Breast epithelium (tissue), 4 donors: Measurements from ENCODE around the gene HIP1. TPM values are rescaled to one million over a fixed set of nuclear protein-coding genes. Genes with fewer than 3 reads are reported as not detected.

ENCODE experiments used
- DNase-seq, 2 donors: peaks; one replicate each; pipeline ENCODE4 v3.0.0-alpha.2; 2019; ENCODE audit warnings: low spot score in 2 of 2
- H3K27ac ChIP-seq, 2 donors: fragments of 200-600 bp; sonication (generic) in 1 of 2; one replicate each; pipeline ENCODE4 v1.5.1; 2016 to 2019; ENCODE audit warnings: mild to moderate bottlenecking in 1 of 2
- H3K27me3 ChIP-seq, 2 donors: fragments of 200-600 bp; sonication (generic) in 1 of 2; one replicate each; pipeline versions ENCODE4 v1.5.1 to v1.6.0; 2017 to 2019; ENCODE audit warnings: control low read depth in 1 of 2, mild to moderate bottlenecking in 1 of 2
- H3K36me3 ChIP-seq: fragments of 200-600 bp; one replicate; pipeline ENCODE4 v1.5.1; 2019
- H3K4me1 ChIP-seq, 2 donors: fragments of 200-600 bp; sonication (generic); one replicate each; pipeline ENCODE4 v1.5.1; 2016 to 2019; ENCODE audit warnings: control low read depth in 1 of 2
- H3K4me3 ChIP-seq, 3 donors: fragments of 200-600 bp; sonication (generic); 1 replicate in 2 of 3; 2 replicates in 1 of 3; pipeline ENCODE4 v1.5.1; 2016 to 2019; ENCODE audit warnings: mild to moderate bottlenecking in 3 of 3, moderate library complexity in 2 of 3
- H3K9me3 ChIP-seq, 2 donors: fragments of 200-600 bp; sonication (generic) in 1 of 2; one replicate each; pipeline ENCODE4 v1.5.1; 2016 to 2019; ENCODE audit warnings: control low read depth in 1 of 2
- POLR2A ChIP-seq: fragments of 450-650 bp; IDR thresholded peaks from one replicate; pipeline ENCODE4 v1.6.1; 2016; ENCODE audit warnings: antibody characterized with exemption, mild to moderate bottlenecking, moderate library complexity
- POLR2AphosphoS5 ChIP-seq, 3 donors: sonication (generic); formaldehyde crosslinking; IDR thresholded peaks; one replicate each; pipeline ENCODE4 v1.6.1; 2017; ENCODE audit warnings: antibody characterized with exemption in 3 of 3
- intact Hi-C: fragments of 100-400 bp; cut with DNase I; formaldehyde crosslinking; loops from one replicate; pipeline ENCODE4 v1.15.1; 2023; ENCODE audit warnings: low total_unique reads
- total RNA-seq, 3 donors: library from RNA; depleted of rRNA; stranded (reverse); fragments of >200 nt; gene quantifications; one replicate each; pipeline ENCODE4 v1.1.0, GENCODE V29; 2016
- TF ChIP-seq, protein P1 (sequence below), 3 donors: fragments of 450-650 bp; IDR thresholded peaks; one replicate each; pipeline ENCODE4 v1.5.1; 2016 to 2017; ENCODE audit warnings: antibody characterized with exemption in 3 of 3, mild to moderate bottlenecking in 3 of 3, moderate library complexity in 3 of 3

The HIP1 gene
- total RNA-seq, 3 donors from 2014 or later: 20.6 to 24.6 (median 23.8) TPM

DNA sequence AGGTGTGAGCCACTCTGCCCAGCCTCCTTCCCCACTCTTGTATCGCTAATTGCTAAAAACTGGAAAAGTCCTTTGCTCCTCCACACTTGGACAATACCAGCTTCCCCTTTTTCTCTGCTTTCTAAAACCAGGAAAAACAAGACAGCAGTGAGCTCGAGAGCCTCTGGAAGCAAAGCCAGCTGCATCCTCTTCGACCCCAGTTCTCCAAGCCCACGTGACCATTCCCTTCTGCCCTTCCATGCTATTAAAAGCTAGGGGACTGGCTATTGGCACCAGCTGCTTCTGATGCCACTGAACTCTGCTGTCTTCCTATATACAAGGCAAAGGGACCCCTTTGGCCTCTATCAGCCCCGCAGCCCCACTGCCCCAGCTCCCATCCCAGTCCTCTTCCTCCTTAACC, 154.4 kb downstream of the HIP1 start:
- H3K4me1 ChIP-seq: no peaks in the 10 kb centered on the region
- TF ChIP-seq POLR2A: no peak
- TF ChIP-seq, protein P1, sequence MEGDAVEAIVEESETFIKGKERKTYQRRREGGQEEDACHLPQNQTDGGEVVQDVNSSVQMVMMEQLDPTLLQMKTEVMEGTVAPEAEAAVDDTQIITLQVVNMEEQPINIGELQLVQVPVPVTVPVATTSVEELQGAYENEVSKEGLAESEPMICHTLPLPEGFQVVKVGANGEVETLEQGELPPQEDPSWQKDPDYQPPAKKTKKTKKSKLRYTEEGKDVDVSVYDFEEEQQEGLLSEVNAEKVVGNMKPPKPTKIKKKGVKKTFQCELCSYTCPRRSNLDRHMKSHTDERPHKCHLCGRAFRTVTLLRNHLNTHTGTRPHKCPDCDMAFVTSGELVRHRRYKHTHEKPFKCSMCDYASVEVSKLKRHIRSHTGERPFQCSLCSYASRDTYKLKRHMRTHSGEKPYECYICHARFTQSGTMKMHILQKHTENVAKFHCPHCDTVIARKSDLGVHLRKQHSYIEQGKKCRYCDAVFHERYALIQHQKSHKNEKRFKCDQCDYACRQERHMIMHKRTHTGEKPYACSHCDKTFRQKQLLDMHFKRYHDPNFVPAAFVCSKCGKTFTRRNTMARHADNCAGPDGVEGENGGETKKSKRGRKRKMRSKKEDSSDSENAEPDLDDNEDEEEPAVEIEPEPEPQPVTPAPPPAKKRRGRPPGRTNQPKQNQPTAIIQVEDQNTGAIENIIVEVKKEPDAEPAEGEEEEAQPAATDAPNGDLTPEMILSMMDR (IDR thresholded peaks at IDR 0.05): no peak
- no peak for TF ChIP-seq POLR2AphosphoS5 (IDR thresholded peaks at IDR 0.05)
- no peak overlapping the region for H3K27ac ChIP-seq
- H3K4me3 ChIP-seq: no peak overlapping the region
- DNase-seq: no peak
- no peaks in the 10 kb centered on the region for H3K36me3 ChIP-seq
- no peaks in the 10 kb centered on the region for H3K27me3 ChIP-seq
- intact Hi-C loops: no loop called here
- H3K9me3 ChIP-seq: no peaks in the 10 kb centered on the region

- no peak for TF ChIP-seq POLR2AphosphoS5 (IDR thresholded peaks at IDR 0.05)
- no peak for TF ChIP-seq POLR2A
- TF ChIP-seq, protein P1 (IDR thresholded peaks at IDR 0.05): no peak
These were observed 155.5 kb downstream of the HIP1 start for GRCh38 chr7:75583255-75583654.

DNA sequence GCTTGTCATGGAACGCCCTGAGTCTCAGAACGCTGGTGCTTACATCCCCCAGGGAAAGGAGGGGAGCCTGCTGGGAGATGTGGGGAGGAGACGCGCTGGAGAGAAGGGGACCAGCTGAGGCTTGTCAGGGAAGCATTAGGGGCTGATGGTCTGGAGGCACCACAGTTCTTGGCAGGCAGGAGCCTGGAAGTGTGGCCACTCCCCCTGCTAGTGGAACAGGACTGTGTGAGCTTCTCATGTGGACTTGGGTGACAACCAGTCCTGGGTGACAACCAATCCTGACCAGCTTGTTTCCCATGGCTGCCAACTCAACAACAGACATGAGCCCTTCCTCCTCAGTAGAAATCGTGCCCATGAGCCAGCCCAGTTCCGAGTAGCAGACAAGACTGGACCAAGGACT, 158.8 kb downstream of the HIP1 start:
- intact Hi-C loops: no loop called here

More at GRCh38 chr7:75583255-75583654, 155.5 kb downstream of the HIP1 start:
- intact Hi-C loops: no loop called here
- Histone ChIP-seq H3K27me3 (no peaks in the 10 kb centered on the region), H3K9me3 (no peaks in the 10 kb centered on the region), H3K4me3 (no peak overlapping the region), H3K27ac (no peak overlapping the region), H3K36me3 (no peaks in the 10 kb centered on the region), H3K4me1 (no peaks in the 10 kb centered on the region)
- DNase-seq: no peak

GRCh38 chr7:75578081-75578480, 160.7 kb downstream of the HIP1 start:
- Histone ChIP-seq H3K36me3 (no peaks in the 10 kb centered on the region), H3K4me1 (no peaks in the 10 kb centered on the region), H3K27me3 (no peaks in the 10 kb centered on the region), H3K4me3 (no peak overlapping the region), H3K9me3 (no peaks in the 10 kb centered on the region), H3K27ac (no peak overlapping the region)
- intact Hi-C loops: no loop called here
- TF ChIP-seq, protein P1 (IDR thresholded peaks at IDR 0.05): no peak
- TF ChIP-seq POLR2A (no peak), POLR2AphosphoS5 (IDR thresholded peaks at IDR 0.05) (no peak)
- DNase-seq: no peak

More for the DNA sequence above, 158.8 kb downstream of the HIP1 start:
- no peak for DNase-seq
- Histone ChIP-seq H3K27me3 (no peaks in the 10 kb centered on the region), H3K4me3 (no peak overlapping the region), H3K36me3 (no peaks in the 10 kb centered on the region), H3K4me1 (no peaks in the 10 kb centered on the region), H3K9me3 (no peaks in the 10 kb centered on the region), H3K27ac (no peak overlapping the region)
- no peak for TF ChIP-seq POLR2AphosphoS5 (IDR thresholded peaks at IDR 0.05)

DNA sequence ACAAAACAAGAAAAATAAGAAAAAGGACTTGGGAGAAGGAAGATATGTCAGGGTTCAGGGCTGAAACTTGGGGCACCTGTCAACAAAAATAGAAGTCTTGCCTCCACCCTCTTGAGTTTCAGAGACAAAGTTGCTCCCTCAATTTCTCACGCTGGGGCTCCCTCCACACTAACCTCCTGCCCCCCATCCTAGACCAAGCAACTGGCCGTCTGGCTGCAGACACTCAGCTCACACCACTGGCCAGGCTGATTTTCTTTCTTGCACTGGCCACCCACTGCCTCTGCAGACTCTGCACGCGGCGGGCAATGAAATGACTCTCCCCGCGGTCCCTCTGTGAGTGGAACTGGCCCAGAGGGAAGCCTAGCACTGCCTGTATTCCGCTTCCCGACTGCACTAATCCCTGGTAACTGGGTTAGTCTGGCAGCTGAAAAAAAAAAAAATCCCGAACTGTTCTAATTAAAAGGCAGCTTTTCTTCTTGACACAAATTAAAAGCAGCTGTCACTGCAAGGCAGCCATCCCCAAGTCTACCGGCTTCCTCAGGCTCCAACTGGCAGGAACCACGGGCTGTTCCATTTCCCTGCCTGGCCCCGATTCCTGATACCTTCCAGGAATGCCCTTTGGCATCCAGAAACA, 163.1 kb downstream of the HIP1 start:
- no peaks in the 10 kb centered on the region for H3K36me3 ChIP-seq
- no peaks in the 10 kb centered on the region for H3K4me1 ChIP-seq
- no peaks in the 10 kb centered on the region for H3K27me3 ChIP-seq
- no peak overlapping the region for H3K27ac ChIP-seq
- no peak for DNase-seq
- intact Hi-C loops: no loop called here
- H3K9me3 ChIP-seq: no peaks in the 10 kb centered on the region
- TF ChIP-seq POLR2A (no peak), POLR2AphosphoS5 (IDR thresholded peaks at IDR 0.05) (no peak)
- TF ChIP-seq, protein P1 (IDR thresholded peaks at IDR 0.05): no peak
- no peak overlapping the region for H3K4me3 ChIP-seq
